HepG2 (cell line): ENCODE results near the gene DNLZ. TPM values are rescaled to one million over a fixed set of nuclear protein-coding genes. Genes with fewer than 3 reads are reported as not detected.
A peak's percentile ranks its signal among the peaks of the same experiment; 100 is the strongest.

Source experiments
- ARID4A ChIP-seq: sonication (generic); formaldehyde crosslinking; IDR thresholded peaks from 2 replicates; pipeline ENCODE4 v1.5.0; 2020; ENCODE audit warnings: mild to moderate bottlenecking, missing genetic modification reagents, borderline replicate concordance
- EEA1 ChIP-seq: sonication (generic); formaldehyde crosslinking; IDR thresholded peaks from 2 replicates; pipeline ENCODE4 v1.5.1; 2020; ENCODE audit warnings: mild to moderate bottlenecking, missing genetic modification reagents, borderline replicate concordance
- FOXK2 ChIP-seq: fragments of 450-650 bp; IDR thresholded peaks from 2 replicates; pipeline ENCODE4 v1.6.1; 2016
- FOXP4 ChIP-seq: sonication (generic); formaldehyde crosslinking; IDR thresholded peaks from 2 replicates; pipeline ENCODE4 v1.4.0; 2020; ENCODE audit warnings: missing genetic modification reagents
- HDAC1 ChIP-seq: sonication (generic); formaldehyde crosslinking; IDR thresholded peaks from 2 replicates; pipeline ENCODE4 v1.5.1; 2020; ENCODE audit warnings: mild to moderate bottlenecking, missing genetic modification reagents
- MXD4 ChIP-seq: IDR thresholded peaks from 2 replicates; pipeline ENCODE4 v1.6.1; 2016; ENCODE audit warnings: mild to moderate bottlenecking, missing biosample characterization, missing genetic modification reagents
- SALL2 ChIP-seq: sonication (generic); formaldehyde crosslinking; IDR thresholded peaks from 2 replicates; pipeline ENCODE4 v1.8.1; 2023; ENCODE audit warnings: mild to moderate bottlenecking, missing genetic modification reagents, inconsistent platforms
- SNAPC2 ChIP-seq: sonication (generic); formaldehyde crosslinking; IDR thresholded peaks from 2 replicates; pipeline ENCODE4 v1.8.1; 2022; ENCODE audit warnings: mild to moderate bottlenecking, missing genetic modification reagents
- SSRP1 ChIP-seq: IDR thresholded peaks from 2 replicates; pipeline ENCODE4 v1.6.1; 2016; ENCODE audit warnings: control low read depth
- THAP9 ChIP-seq: sonication (generic); formaldehyde crosslinking; IDR thresholded peaks from 2 replicates; pipeline ENCODE4; 2020; ENCODE audit warnings: missing genetic modification reagents, mild to moderate bottlenecking, borderline replicate concordance
- ZNF136 ChIP-seq: sonication (generic); formaldehyde crosslinking; IDR thresholded peaks from 2 replicates; pipeline ENCODE4 v1.8.1; 2022; ENCODE audit warnings: low read depth, mild to moderate bottlenecking, moderate library complexity, missing genetic modification reagents
- ZNF18 ChIP-seq: sonication (generic); formaldehyde crosslinking; IDR thresholded peaks from 2 replicates; pipeline ENCODE4 v1.8.0; 2022; ENCODE audit warnings: mild to moderate bottlenecking, missing genetic modification reagents; ENCODE audit not compliant: insufficient replicate concordance
- ZNF230 ChIP-seq: sonication (generic); formaldehyde crosslinking; IDR thresholded peaks from 2 replicates; pipeline ENCODE4 v1.4.0; 2020; ENCODE audit warnings: mild to moderate bottlenecking, missing genetic modification reagents
- ZNF296 ChIP-seq: sonication (generic); formaldehyde crosslinking; conservative IDR thresholded peaks from 2 replicates; pipeline ENCODE4 v1.5.0; 2020; ENCODE audit warnings: mild to moderate bottlenecking, missing genetic modification reagents
- ZNF33A ChIP-seq: sonication (generic); formaldehyde crosslinking; IDR thresholded peaks from 2 replicates; pipeline ENCODE4 v1.5.1; 2020; ENCODE audit warnings: missing genetic modification reagents, mild to moderate bottlenecking, moderate library complexity, borderline replicate concordance
- ZNF546 ChIP-seq: sonication (generic); formaldehyde crosslinking; conservative IDR thresholded peaks from 2 replicates; pipeline ENCODE4 v1.8.1; 2023; ENCODE audit warnings: mild to moderate bottlenecking, missing genetic modification reagents
- ZNF784 ChIP-seq: sonication (generic); formaldehyde crosslinking; IDR thresholded peaks from 2 replicates; pipeline ENCODE4 v1.5.1; 2020; ENCODE audit warnings: missing genetic modification reagents, mild to moderate bottlenecking, borderline replicate concordance
- polyA plus RNA-seq, 8 experiments: library from polyadenylated mRNA; depleted of rRNA in 3 of 8; stranded (reverse) in 7 of 8; unstranded in 1 of 8; fragments of >200 nt; fragmentation: Illumina TruSeq in 4 of 8; extraction: Trizol in 4 of 8; gene quantifications; 2 replicates each; pipeline versions ENCODE4 v1.2.1 to v1.2.3, GENCODE V29; 2011 to 2016; ENCODE audit warnings: low read depth in 4 of 8, missing spikeins in 1 of 8, mixed read lengths in 1 of 8; ENCODE audit not compliant: insufficient read depth in 1 of 8
- total RNA-seq, 5 experiments: library from RNA; depleted of rRNA; stranded (reverse); fragments of >200 nt; fragmentation: Illumina TruSeq; extraction: Trizol; gene quantifications; 2 replicates each; pipeline ENCODE4 v1.2.3, GENCODE V29; 2016; ENCODE audit warnings: low read depth in 1 of 5

DNLZ gene
- total and polyA plus RNA-seq, 2 of the 13 experiments (the other 11 are each of a cell fraction or from before 2014, with no cell fraction given): 3.4 to 8.0 TPM

GRCh38 chr9:136372561-136373299 lies 9.2 kb upstream of the DNLZ start (continued):
- TF ChIP-seq ZNF136 (CRISPR knock-in tag): no peak
- TF ChIP-seq ZNF296: no peak; the same call in 1 of the 2 replicates
- 0 out of 2 replicates have a peak, but pooled peaks have one; percentile 16 for TF ChIP-seq ZNF546 (CRISPR knock-in tag)
- TF ChIP-seq ZNF230 (CRISPR knock-in tag): peak; percentile 44; the same call in 1 of the 2 replicates
- no peak for TF ChIP-seq ZNF33A (CRISPR knock-in tag)
- peak; percentile 80; the same call in 1 of the 2 replicates for TF ChIP-seq ARID4A (CRISPR knock-in tag)
- no peak for TF ChIP-seq SSRP1 (CRISPR knock-in tag)
- peak; percentile 60 for TF ChIP-seq ZNF18 (CRISPR knock-in tag)
- peak; percentile 59 for TF ChIP-seq FOXP4 (CRISPR knock-in tag)
- 0 out of 2 replicates have a peak, but pooled peaks have one; percentile 42 for TF ChIP-seq THAP9 (CRISPR knock-in tag)
- no peak for TF ChIP-seq FOXK2
- TF ChIP-seq SALL2 (CRISPR knock-in tag): peak; percentile 77
- peak; percentile 58 for TF ChIP-seq HDAC1 (CRISPR knock-in tag)
- no peak for TF ChIP-seq SNAPC2 (CRISPR knock-in tag)
- no peak for TF ChIP-seq ZNF784
- no peak for TF ChIP-seq EEA1 (CRISPR knock-in tag)
- no peak for TF ChIP-seq MXD4 (CRISPR knock-in tag)
